ENCODE measurements around the gene HLA-A.

The HLA-A gene

GRCh38 chr6:29984992-29985391 lies 42.7 kb downstream of the HLA-A start:
- TF ChIP-seq CTCF (IDR thresholded peaks at IDR 0.05): no peak
- Histone ChIP-seq H3K27ac (no peak overlapping the region), H3K4me3 (no peak overlapping the region)
- no peak for DNase-seq (ENCODE audit: low spot score)

- Histone ChIP-seq H3K27ac (no peak overlapping the region), H3K4me3 (no peak overlapping the region)
- no peak for DNase-seq (ENCODE audit: low spot score)
- TF ChIP-seq CTCF (IDR thresholded peaks at IDR 0.05): no peak
Measured at GRCh38 chr6:29986179-29986781, 43.9 kb downstream of the HLA-A start.

- TF ChIP-seq CTCF (IDR thresholded peaks at IDR 0.05): no peak
- DNase-seq (ENCODE audit: low spot score): no peak
- H3K4me3 ChIP-seq: no peak overlapping the region
Measured at GRCh38 chr6:29989211-29989610, 46.9 kb downstream of the HLA-A start.

DNA sequence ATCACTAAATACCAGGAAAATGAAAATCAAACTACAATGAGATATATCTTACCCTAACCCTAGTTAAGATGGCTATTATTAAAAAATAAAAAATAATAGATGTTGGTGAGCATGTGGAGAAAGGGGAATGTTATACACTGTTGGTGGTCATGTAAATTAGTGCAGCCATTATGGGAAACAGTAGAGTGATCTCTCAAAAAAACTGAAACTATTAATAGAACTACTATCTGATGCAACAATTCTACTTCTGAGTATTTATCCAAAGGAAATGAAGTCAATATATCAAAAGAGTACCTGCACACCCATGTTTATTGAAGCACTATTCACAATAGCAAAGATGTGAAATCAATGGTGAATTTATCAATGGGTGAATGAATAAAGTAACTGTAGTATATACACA lies 48.6 kb downstream of the HLA-A start:
- no peak overlapping the region for H3K27ac ChIP-seq
- no peak for DNase-seq (ENCODE audit: low spot score)
- H3K4me3 ChIP-seq: no peak overlapping the region
- TF ChIP-seq CTCF (IDR thresholded peaks at IDR 0.05): no peak

More at GRCh38 chr6:29989211-29989610, 46.9 kb downstream of the HLA-A start:
- no peak overlapping the region for H3K27ac ChIP-seq

DNA sequence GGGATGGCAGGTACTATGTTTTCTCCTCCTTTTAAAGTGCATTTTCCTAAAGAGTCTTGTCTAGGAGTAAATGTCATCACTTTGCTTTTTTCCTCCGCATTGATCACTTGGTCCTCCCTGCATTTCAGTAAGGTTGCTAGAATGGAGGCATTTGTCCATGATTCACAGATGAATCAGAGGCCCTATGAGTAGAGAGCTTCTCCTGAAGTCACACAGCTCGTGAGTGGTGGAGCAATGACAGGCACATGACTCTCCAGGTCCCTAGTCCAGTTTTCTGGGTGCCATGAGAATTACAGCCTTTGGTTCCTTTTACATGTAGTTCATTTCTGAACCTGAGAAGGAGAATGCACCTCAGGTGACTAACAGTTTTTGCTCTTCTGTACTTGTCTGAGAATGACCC lies 50.5 kb downstream of the HLA-A start:
- H3K27ac ChIP-seq: no peak overlapping the region
- no peak overlapping the region for H3K4me3 ChIP-seq
- TF ChIP-seq CTCF (IDR thresholded peaks at IDR 0.05): no peak
- DNase-seq (ENCODE audit: low spot score): no peak

GRCh38 chr6:29994826-29995225 lies 52.5 kb downstream of the HLA-A start:
- no peak for DNase-seq (ENCODE audit: low spot score)
- H3K27ac ChIP-seq: no peak overlapping the region

More at GRCh38 chr6:29994826-29995225, 52.5 kb downstream of the HLA-A start:
- no peak for TF ChIP-seq CTCF (IDR thresholded peaks at IDR 0.05)
- no peak overlapping the region for H3K4me3 ChIP-seq
